Measurements from ENCODE around the gene CENPA.

GRCh38 chr2:26759845-26760244, 26.0 kb upstream of the CENPA start:
- TF ChIP-seq CTCF (conservative IDR thresholded peaks at IDR 0.05 in 1 of 2, IDR thresholded peaks at IDR 0.05 in 1 of 2; ENCODE audit: low read depth in 1 of 2, low read length in 2 of 2) (no peak), EZH2 (IDR thresholded peaks at IDR 0.05; ENCODE audit: low read length, missing control alignments) (no peak)

Measured in fibroblast of lung (primary cell).